ENCODE data around the gene RIC8B. TPM values are rescaled to one million over a fixed set of nuclear protein-coding genes. Genes with fewer than 3 reads are reported as not detected.
A peak's percentile ranks its signal among the peaks of the same experiment; 100 is the strongest.

Gene RIC8B
- total RNA-seq, 4 donors from 2014 or later: 12.5 to 17.8 (median 15.8) TPM

DNA sequence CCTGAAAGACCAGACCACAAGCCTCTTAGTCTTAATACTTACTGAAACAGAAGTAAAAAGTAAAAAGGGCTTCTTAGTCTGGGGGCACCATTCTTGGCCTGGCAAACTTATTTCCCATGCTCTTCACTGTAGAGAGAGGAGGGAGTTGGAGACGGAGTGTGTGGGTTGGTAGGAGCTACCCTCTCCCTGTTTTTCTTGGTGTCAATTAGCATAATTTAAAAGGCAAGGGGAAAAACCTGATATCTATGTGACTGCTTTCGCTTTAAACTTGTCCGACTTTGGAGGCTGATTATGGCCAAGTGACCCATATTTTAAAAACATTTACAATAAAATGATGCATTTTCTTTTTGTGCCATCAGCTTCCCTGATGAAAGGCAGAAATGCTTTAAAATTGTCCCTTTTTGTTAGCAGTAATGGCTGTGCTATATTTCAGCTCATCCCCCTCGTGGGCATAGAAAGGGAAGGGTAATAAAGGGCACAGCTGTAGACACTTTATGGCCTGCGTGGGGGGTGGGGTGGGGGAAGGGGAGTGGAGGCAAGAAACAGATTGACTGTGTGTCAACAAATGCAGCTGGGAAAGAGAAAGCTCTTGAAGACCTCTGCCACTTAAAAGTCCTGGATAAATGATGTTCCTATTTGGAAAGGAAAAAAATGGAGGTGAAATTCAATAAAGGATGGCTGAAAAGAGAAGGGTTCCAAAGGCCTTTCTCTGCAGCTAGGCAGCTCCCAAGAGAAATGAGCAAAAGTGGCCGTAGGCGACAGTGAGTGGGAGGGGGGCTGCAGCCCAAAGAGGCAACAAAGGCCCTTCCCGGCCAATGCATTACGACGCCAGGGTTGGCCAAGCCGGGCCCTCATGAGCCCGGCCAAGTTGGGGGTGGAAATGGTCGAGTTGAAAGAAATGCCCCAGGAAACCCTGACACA lies 123.8 kb downstream of the RIC8B start:
- DNase-seq (ENCODE audit: low spot score) (no peak), ATAC-seq (ENCODE audit: low FRiP score) (no peak)
- TF ChIP-seq, protein P1, sequence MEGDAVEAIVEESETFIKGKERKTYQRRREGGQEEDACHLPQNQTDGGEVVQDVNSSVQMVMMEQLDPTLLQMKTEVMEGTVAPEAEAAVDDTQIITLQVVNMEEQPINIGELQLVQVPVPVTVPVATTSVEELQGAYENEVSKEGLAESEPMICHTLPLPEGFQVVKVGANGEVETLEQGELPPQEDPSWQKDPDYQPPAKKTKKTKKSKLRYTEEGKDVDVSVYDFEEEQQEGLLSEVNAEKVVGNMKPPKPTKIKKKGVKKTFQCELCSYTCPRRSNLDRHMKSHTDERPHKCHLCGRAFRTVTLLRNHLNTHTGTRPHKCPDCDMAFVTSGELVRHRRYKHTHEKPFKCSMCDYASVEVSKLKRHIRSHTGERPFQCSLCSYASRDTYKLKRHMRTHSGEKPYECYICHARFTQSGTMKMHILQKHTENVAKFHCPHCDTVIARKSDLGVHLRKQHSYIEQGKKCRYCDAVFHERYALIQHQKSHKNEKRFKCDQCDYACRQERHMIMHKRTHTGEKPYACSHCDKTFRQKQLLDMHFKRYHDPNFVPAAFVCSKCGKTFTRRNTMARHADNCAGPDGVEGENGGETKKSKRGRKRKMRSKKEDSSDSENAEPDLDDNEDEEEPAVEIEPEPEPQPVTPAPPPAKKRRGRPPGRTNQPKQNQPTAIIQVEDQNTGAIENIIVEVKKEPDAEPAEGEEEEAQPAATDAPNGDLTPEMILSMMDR (IDR thresholded peaks at IDR 0.05): no peak

DNA sequence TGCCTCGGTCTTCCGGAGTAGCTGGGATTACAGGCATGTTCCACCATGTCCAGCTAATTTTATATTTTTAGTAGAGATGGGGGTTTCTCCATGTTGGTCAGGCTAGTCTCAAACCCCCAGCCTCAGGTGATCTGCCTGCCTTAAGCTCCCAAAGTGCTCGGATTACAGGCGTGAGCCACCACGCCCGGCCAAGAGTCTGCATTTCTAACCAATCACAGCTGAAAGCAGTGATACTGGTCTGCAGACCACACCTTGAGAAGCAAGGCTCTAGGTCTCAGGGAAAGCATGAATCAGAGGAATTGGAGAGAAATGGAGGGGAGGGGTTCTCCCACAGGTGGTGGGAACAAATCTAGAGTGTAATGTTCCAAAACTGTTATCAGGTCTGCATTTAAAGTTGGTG lies 126.1 kb downstream of the RIC8B start:
- TF ChIP-seq, protein P1 (IDR thresholded peaks at IDR 0.05): no peak
- DNase-seq (ENCODE audit: low spot score) (no peak), ATAC-seq (ENCODE audit: low FRiP score) (no peak)

DNA sequence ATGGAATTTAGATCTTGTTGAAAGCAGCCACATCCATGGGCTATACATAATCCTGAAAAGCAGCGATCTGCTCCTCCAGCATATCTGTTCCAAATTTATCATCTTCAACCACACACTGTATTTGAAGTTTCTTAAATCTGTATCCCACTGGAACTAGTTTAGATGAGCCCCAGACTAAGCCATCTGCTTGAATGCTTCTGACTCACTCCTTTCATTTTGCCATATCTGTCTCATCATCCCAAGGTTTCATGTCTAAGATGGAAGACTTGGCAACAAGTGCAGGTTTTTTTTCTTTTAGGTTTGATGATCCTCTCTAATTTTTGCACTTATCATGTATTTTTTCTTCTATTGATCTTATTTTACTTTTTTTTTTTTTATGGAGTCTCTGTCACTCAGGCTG lies 126.8 kb downstream of the RIC8B start:
- TF ChIP-seq, protein P1 (IDR thresholded peaks at IDR 0.05): no peak
- DNase-seq (ENCODE audit: low spot score) (no peak), ATAC-seq (ENCODE audit: low FRiP score) (no peak)

DNA sequence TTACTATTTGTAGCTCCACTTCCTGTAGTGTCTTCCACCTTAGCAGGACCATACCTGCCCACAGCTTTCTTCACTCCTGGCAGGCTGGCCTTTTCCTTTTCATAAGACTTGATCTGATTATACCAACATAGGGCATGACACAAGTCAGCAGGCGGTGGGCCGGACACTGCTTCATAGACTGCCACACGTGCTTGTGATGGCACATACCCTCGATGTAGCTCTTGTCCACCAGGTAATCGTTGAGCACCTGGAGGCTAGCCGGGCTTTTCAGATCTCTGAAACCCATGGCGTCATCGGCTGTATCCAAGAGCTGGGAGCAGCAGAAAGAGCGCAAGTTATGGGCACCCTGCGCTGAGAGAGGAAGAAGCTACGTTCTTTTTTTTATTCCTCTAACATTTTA lies 127.6 kb downstream of the RIC8B start:
- ATAC-seq (ENCODE audit: low FRiP score): no peak
- no peak for DNase-seq (ENCODE audit: low spot score)
- TF ChIP-seq, protein P1 (IDR thresholded peaks at IDR 0.05): no peak

DNA sequence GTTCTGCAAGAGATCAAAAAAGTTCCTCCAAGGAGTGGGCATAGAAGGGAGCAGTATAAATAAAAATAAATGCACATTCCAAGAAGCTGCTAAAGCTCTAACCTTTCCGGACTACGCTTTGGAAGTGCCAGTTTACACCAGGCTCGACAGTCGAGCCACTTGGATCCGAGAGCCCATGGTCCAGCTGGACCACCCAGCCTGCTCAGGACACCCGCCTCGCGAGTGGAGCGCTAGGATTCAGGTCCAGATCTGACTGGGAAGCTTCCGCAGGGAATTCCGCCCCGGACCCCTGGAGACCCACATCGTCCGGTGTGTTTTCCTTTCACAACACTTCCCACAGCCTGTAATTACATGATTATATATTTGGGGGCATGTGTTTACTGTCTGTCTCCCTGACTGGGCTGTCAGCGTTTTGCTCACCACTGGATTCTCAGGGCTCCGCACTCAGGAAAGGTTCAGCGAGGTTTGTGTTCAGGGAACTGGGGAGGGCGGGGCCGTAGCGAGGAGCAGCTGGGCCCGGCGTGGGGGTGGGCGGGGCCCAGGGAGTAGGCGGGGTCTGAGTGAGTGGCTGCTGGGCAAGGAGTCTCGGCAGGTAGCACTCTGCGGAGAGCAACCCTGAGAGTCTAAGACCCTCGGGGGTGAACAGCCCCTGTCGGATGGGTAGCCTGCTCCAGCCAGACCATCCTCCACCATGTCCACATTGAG lies 128.9 kb downstream of the RIC8B start:
- peak; percentile 94 for ATAC-seq (ENCODE audit: low FRiP score)
- DNase-seq (ENCODE audit: low spot score): peak; percentile 37

DNA sequence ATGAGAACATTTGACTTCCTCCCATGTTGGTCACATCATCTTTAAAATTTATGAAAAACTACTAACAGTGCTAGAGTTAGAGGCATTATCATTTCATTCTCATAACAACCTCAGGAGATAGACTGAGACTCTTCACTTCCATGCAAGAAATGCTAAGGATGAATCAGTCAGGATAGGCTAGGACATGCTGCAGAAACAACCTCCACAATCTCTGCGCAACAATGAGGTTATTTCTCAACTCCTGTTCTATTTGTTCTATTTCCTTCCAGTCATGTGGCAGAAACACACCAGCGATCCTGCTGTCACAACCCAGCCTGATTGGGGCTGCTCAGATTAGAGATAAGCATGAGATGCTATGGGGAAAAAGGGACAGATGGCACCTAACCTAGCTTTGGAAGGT lies 132.2 kb downstream of the RIC8B start:
- no peak for DNase-seq (ENCODE audit: low spot score)
- TF ChIP-seq, protein P1 (IDR thresholded peaks at IDR 0.05): no peak
- ATAC-seq (ENCODE audit: low FRiP score): no peak

More for the DNA sequence above, 128.9 kb downstream of the RIC8B start:
- TF ChIP-seq, protein P1 (IDR thresholded peaks at IDR 0.05): no peak
